ENCODE data around the gene RBM33. TPM values are rescaled to one million over a fixed set of nuclear protein-coding genes. Genes with fewer than 3 reads are reported as not detected.

Gene RBM33
- total RNA-seq, 4 donors from 2014 or later, result 35.7 to 59.9 (median 44.5) TPM

- Histone ChIP-seq H3K4me3 (replicated peaks in 1 of 3) (no peak overlapping the region), H3K9me3 (no peaks in the 10 kb centered on the region), H3K36me3 (no peaks in the 10 kb centered on the region), H3K4me1 (peaks cover 16 to 37% of the 10 kb centered on the region in 2 donors), H3K27me3 (no peaks in the 10 kb centered on the region), H3K27ac (peak overlapping the region in 1 of 3 donors; percentile 8)
- intact Hi-C loops (cut with DNase I), result no loop called here
- DNase-seq, result peak; percentile 26
- no peak for TF ChIP-seq CTCF (IDR thresholded peaks at IDR 0.05)
- TF ChIP-seq POLR2A (IDR thresholded peaks at IDR 0.05), result no peak
- 50 to 54% methylated on average over 5 of the region's 5 CpGs for WGBS, 2 donors
Measured at GRCh38 chr7:155670521-155670920, 26.1 kb downstream of the RBM33 start.

- intact Hi-C loops (cut with DNase I), result no loop called here
- no peaks in the 10 kb centered on the region for H3K9me3 ChIP-seq
- no peak for DNase-seq
- no peaks in the 10 kb centered on the region for H3K27me3 ChIP-seq
- no peak overlapping the region for H3K27ac ChIP-seq
- 88 to 90% methylated on average over 3 of the region's 3 CpGs for WGBS, 2 donors
- H3K4me3 ChIP-seq (replicated peaks in 1 of 3), result no peak overlapping the region
- no peak for TF ChIP-seq CTCF (IDR thresholded peaks at IDR 0.05)
- no peak for TF ChIP-seq POLR2A (IDR thresholded peaks at IDR 0.05)
- peaks cover 10 to 17% of the 10 kb centered on the region in 2 donors for H3K4me1 ChIP-seq
- H3K36me3 ChIP-seq, result no peaks in the 10 kb centered on the region
Measured at GRCh38 chr7:155674556-155674955, 30.1 kb downstream of the RBM33 start.

GRCh38 chr7:155676052-155676451 is 31.6 kb downstream of the RBM33 start:
- H3K36me3 ChIP-seq, result peaks cover 0 to 8% of the 10 kb centered on the region in 2 donors
- no peak overlapping the region for H3K27ac ChIP-seq
- no peaks in the 10 kb centered on the region for H3K9me3 ChIP-seq
- DNase-seq, result no peak
- peaks cover 0 to 2% of the 10 kb centered on the region in 2 donors for H3K4me1 ChIP-seq
- TF ChIP-seq CTCF (IDR thresholded peaks at IDR 0.05) (no peak), POLR2A (IDR thresholded peaks at IDR 0.05) (no peak)
- intact Hi-C loops (cut with DNase I), result no loop called here
- 87 to 90% methylated on average over 8 of the region's 8 CpGs for WGBS, 2 donors
- no peak overlapping the region for H3K4me3 ChIP-seq (replicated peaks in 1 of 3)
- H3K27me3 ChIP-seq, result no peaks in the 10 kb centered on the region

GRCh38 chr7:155677688-155678087 is 33.2 kb downstream of the RBM33 start:
- no peak for DNase-seq
- H3K27ac ChIP-seq, result no peak overlapping the region
- H3K9me3 ChIP-seq, result no peaks in the 10 kb centered on the region
- TF ChIP-seq POLR2A (IDR thresholded peaks at IDR 0.05) (no peak), CTCF (IDR thresholded peaks at IDR 0.05) (no peak)
- H3K4me3 ChIP-seq (replicated peaks in 1 of 3), result no peak overlapping the region
- H3K27me3 ChIP-seq, result no peaks in the 10 kb centered on the region
- intact Hi-C loops (cut with DNase I), result no loop called here
- no peaks in the 10 kb centered on the region for H3K4me1 ChIP-seq
- WGBS, 2 donors, result 92 to 97% methylated on average over 2 of the region's 2 CpGs
- peaks cover 0 to 12% of the 10 kb centered on the region in 2 donors for H3K36me3 ChIP-seq

- H3K9me3 ChIP-seq, result no peaks in the 10 kb centered on the region
- WGBS, 2 donors, result 97 to 98% methylated on average over 3 of the region's 3 CpGs
- TF ChIP-seq CTCF (IDR thresholded peaks at IDR 0.05), result no peak
- TF ChIP-seq POLR2A (IDR thresholded peaks at IDR 0.05), result no peak
Measured at GRCh38 chr7:155680124-155680523, 35.7 kb downstream of the RBM33 start.

More at GRCh38 chr7:155680124-155680523, 35.7 kb downstream of the RBM33 start:
- H3K4me1 ChIP-seq, result no peaks in the 10 kb centered on the region
- intact Hi-C loops (cut with DNase I), result no loop called here
- no peak overlapping the region for H3K27ac ChIP-seq
- DNase-seq, result no peak
- H3K4me3 ChIP-seq (replicated peaks in 1 of 3), result no peak overlapping the region
- peaks cover 0 to 12% of the 10 kb centered on the region in 2 donors for H3K36me3 ChIP-seq
- H3K27me3 ChIP-seq, result no peaks in the 10 kb centered on the region

Data from thyroid gland (tissue), 4 donors.